ENCODE results near the gene POLE2.

The POLE2 gene

GRCh38 chr14:49692811-49693734, 5.1 kb upstream of the POLE2 start, which contains the start of gene KLHDC1 (continued):
- peak; percentile 62; the same call in 1 of the 2 replicates for TF ChIP-seq ZXDB (tag by site-specific recombination; IDR thresholded peaks at IDR 0.05)
- TF ChIP-seq, protein P1, sequence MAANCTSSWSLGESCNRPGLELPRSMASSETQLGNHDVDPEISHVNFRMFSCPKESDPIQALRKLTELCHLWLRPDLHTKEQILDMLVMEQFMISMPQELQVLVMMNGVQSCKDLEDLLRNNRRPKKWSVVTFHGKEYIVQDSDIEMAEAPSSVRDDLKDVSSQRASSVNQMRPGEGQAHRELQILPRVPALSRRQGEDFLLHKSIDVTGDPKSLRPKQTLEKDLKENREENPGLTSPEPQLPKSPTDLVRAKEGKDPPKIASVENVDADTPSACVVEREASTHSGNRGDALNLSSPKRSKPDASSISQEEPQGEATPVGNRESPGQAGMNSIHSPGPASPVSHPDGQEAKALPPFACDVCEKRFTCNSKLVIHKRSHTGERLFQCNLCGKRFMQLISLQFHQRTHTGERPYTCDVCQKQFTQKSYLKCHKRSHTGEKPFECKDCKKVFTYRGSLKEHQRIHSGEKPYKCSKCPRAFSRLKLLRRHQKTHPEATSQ (tag by site-specific recombination; IDR thresholded peaks at IDR 0.05), result 0 out of 2 replicates have a peak, but pooled peaks have one; percentile 50
- 0 out of 2 replicates have a peak, but pooled peaks have one; percentile 50 for TF ChIP-seq ZSCAN30 (tag by site-specific recombination; IDR thresholded peaks at IDR 0.05)

DNA sequence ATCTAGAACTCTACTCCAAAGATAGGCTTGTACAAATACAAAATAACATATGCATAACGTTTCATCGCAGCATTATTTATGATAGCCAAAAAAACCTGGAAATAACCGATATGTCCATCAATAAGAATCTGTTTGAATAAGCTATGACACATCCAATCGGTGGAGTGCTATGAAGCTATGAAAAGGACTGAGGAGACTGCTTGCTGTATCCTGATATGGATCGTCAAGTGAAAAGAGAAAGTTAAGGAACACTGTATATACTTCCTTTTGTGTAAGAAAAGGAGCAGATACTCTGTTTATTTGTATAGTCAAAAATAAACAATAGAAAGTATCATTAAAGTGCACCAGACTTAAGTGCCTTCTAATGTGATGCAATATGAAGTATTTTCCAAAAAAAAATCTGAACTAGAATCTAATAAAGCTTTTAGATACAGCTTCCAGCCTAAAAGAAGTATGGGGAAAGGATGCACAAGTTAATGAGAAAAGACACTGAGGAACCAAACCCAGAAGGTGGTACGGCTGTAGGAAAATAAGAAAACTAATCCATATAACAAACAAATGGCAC, 4.3 kb upstream of the POLE2 start:
- CTCF ChIA-PET, result interaction anchor here (0.8 to 1.4 kb wide), 2 partner anchors 58 to 415 kb away, joined by 3 read pairs; no protein-coding TSS in a partner anchor
- peak overlapping the region; percentile 58; the same call in 1 of the 2 replicates for H3K4me3 ChIP-seq (ENCODE audit: low read depth, low read length)

GRCh38 chr14:49691031-49691430, 3.0 kb upstream of the POLE2 start:
- Histone ChIP-seq H3K4me1 (ENCODE audit: control insufficient read depth, insufficient read depth, low read length) (no peaks in the 10 kb centered on the region; the same call in 1 of the 2 replicates), H3K27ac (ENCODE audit: extremely low read depth, low read depth, low read length) (no peak overlapping the region), H3K9me3 (ENCODE audit: control insufficient read depth, insufficient read depth, low read depth, low read length) (no peaks in the 10 kb centered on the region), H3K4me3 (ENCODE audit: low read depth, low read length) (no peak overlapping the region), H3K36me3 (ENCODE audit: control insufficient read depth in 2 of 2, insufficient read depth in 1 of 2, low read length in 2 of 2) (no peaks in the 10 kb centered on the region)
- ChIA-PET CTCF (no interaction called here), POLR2A (interaction anchor here (1.4 kb wide), 1 partner anchor 57 kb away, joined by 5 read pairs; no protein-coding TSS in a partner anchor)
- TF ChIP-seq SP3 (tag by site-specific recombination; IDR thresholded peaks at IDR 0.05) (peak; percentile 49), SCRT2 (tag by site-specific recombination; IDR thresholded peaks at IDR 0.05) (peak; percentile 58), PRDM1 (tag by site-specific recombination; IDR thresholded peaks at IDR 0.05) (peak; percentile 7; the same call in 1 of the 2 replicates), OVOL3 (tag by site-specific recombination; IDR thresholded peaks at IDR 0.05) (no peak), EGR2 (tag by site-specific recombination; IDR thresholded peaks at IDR 0.05; ENCODE audit: low read depth) (0 out of 2 replicates have a peak, but pooled peaks have one; percentile 8), MYNN (tag by site-specific recombination; IDR thresholded peaks at IDR 0.05; ENCODE audit: borderline replicate concordance) (no peak), ZNF621 (tag by site-specific recombination; IDR thresholded peaks at IDR 0.05) (no peak), ZNF571 (tag by site-specific recombination; IDR thresholded peaks at IDR 0.05) (no peak), ZBTB20 (tag by site-specific recombination; IDR thresholded peaks at IDR 0.05) (peak; percentile 46), ZNF274 (IDR thresholded peaks at IDR 0.05; ENCODE audit: low read length) (no peak), ZNF274 (tag by site-specific recombination; IDR thresholded peaks at IDR 0.05; ENCODE audit: borderline replicate concordance) (no peak), ZNF335 (tag by site-specific recombination; conservative IDR thresholded peaks at IDR 0.05) (no peak), ZFHX2 (tag by site-specific recombination; conservative IDR thresholded peaks at IDR 0.05) (0 out of 2 replicates have a peak, but pooled peaks have one; percentile 27), ZNF48 (tag by site-specific recombination; IDR thresholded peaks at IDR 0.05) (no peak), ELK4 (IDR thresholded peaks at IDR 0.05; ENCODE audit: borderline replicate concordance, low read depth, low read length) (no peak), KLF10 (tag by site-specific recombination; IDR thresholded peaks at IDR 0.05) (no peak), SP2 (tag by site-specific recombination; IDR thresholded peaks at IDR 0.05) (peak; percentile 49), KLF8 (tag by site-specific recombination; IDR thresholded peaks at IDR 0.05) (no peak)
- TF ChIP-seq, protein P2, sequence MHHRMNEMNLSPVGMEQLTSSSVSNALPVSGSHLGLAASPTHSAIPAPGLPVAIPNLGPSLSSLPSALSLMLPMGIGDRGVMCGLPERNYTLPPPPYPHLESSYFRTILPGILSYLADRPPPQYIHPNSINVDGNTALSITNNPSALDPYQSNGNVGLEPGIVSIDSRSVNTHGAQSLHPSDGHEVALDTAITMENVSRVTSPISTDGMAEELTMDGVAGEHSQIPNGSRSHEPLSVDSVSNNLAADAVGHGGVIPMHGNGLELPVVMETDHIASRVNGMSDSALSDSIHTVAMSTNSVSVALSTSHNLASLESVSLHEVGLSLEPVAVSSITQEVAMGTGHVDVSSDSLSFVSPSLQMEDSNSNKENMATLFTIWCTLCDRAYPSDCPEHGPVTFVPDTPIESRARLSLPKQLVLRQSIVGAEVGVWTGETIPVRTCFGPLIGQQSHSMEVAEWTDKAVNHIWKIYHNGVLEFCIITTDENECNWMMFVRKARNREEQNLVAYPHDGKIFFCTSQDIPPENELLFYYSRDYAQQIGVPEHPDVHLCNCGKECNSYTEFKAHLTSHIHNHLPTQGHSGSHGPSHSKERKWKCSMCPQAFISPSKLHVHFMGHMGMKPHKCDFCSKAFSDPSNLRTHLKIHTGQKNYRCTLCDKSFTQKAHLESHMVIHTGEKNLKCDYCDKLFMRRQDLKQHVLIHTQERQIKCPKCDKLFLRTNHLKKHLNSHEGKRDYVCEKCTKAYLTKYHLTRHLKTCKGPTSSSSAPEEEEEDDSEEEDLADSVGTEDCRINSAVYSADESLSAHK (tag by site-specific recombination; IDR thresholded peaks at IDR 0.05), result no peak

More for the DNA sequence above, 4.3 kb upstream of the POLE2 start:
- POLR2A ChIA-PET, result interaction anchor here (0.7 to 1.1 kb wide), 4 partner anchors 75 to 160 kb away, joined by 3 to 4 read pairs (median 4); partner anchors contain the start of gene NEMF
- Histone ChIP-seq H3K36me3 (ENCODE audit: control insufficient read depth in 2 of 2, insufficient read depth in 1 of 2, low read length in 2 of 2) (no peaks in the 10 kb centered on the region), H3K9me3 (ENCODE audit: control insufficient read depth, insufficient read depth, low read depth, low read length) (no peaks in the 10 kb centered on the region), H3K27ac (ENCODE audit: extremely low read depth, low read depth, low read length) (peak overlapping the region; percentile 81), H3K4me1 (ENCODE audit: control insufficient read depth, insufficient read depth, low read length) (no peaks in the 10 kb centered on the region; the same call in 1 of the 2 replicates)
- TF ChIP-seq ZNF202 (tag by site-specific recombination; IDR thresholded peaks at IDR 0.05; ENCODE audit: borderline replicate concordance) (no peak), ZNF146 (tag by site-specific recombination; IDR thresholded peaks at IDR 0.05) (peak; percentile 86), ZNF707 (tag by site-specific recombination; IDR thresholded peaks at IDR 0.05) (no peak), ZNF664 (tag by site-specific recombination; IDR thresholded peaks at IDR 0.05) (no peak)

All from HEK293 (cell line).